ENCODE measurements around the gene BCAS2. TPM values are rescaled to one million over a fixed set of nuclear protein-coding genes. Genes with fewer than 3 reads are reported as not detected.

Gene BCAS2
- total RNA-seq, 1 experiment from 2014 or later: 30.7 TPM

DNA sequence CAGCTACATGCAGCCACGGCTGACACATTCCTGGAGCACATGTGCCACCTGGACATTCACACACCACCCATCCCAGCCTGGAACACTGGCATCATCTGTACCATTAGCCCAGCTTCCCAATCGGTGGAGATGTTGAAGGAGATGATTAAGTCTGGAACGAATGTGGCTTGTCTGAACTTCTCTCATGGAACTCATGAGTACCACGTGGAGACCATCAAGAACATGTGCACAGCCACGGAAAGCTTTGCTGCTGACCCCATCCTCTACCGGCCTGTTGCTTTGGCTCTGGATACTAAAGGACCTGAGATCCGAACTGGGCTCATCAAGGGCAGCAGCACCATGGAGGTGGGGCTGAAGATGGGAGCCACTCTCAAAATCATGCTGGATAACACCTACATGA, 45.4 kb downstream of the BCAS2 start:
- no peak for DNase-seq
- CTCF ChIA-PET: no interaction called here
- BruUV-seq (replicated peaks): no TSS peak
- no peaks in the 10 kb centered on the region for H3K36me3 Mint-ChIP-seq (ENCODE audit: insufficient read depth, unreplicated experiment)
- H3K4me3 Mint-ChIP-seq (ENCODE audit: low read depth, unreplicated experiment): no peak overlapping the region
- intact Hi-C loops (cut with micrococcal nuclease; ENCODE audit: unreplicated experiment): no loop called here
- H3K4me1 Mint-ChIP-seq (ENCODE audit: low read depth, unreplicated experiment): peaks cover 20% of the 10 kb centered on the region
- TF ChIP-seq, protein P1, sequence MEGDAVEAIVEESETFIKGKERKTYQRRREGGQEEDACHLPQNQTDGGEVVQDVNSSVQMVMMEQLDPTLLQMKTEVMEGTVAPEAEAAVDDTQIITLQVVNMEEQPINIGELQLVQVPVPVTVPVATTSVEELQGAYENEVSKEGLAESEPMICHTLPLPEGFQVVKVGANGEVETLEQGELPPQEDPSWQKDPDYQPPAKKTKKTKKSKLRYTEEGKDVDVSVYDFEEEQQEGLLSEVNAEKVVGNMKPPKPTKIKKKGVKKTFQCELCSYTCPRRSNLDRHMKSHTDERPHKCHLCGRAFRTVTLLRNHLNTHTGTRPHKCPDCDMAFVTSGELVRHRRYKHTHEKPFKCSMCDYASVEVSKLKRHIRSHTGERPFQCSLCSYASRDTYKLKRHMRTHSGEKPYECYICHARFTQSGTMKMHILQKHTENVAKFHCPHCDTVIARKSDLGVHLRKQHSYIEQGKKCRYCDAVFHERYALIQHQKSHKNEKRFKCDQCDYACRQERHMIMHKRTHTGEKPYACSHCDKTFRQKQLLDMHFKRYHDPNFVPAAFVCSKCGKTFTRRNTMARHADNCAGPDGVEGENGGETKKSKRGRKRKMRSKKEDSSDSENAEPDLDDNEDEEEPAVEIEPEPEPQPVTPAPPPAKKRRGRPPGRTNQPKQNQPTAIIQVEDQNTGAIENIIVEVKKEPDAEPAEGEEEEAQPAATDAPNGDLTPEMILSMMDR (IDR thresholded peaks at IDR 0.05; ENCODE audit: unreplicated experiment): no peak
- H3K27ac Mint-ChIP-seq (ENCODE audit: unreplicated experiment): no peak overlapping the region
- no peaks in the 10 kb centered on the region for H3K9me3 Mint-ChIP-seq (ENCODE audit: low read depth, unreplicated experiment)
- H3K27me3 Mint-ChIP-seq (ENCODE audit: unreplicated experiment): no peaks in the 10 kb centered on the region

DNA sequence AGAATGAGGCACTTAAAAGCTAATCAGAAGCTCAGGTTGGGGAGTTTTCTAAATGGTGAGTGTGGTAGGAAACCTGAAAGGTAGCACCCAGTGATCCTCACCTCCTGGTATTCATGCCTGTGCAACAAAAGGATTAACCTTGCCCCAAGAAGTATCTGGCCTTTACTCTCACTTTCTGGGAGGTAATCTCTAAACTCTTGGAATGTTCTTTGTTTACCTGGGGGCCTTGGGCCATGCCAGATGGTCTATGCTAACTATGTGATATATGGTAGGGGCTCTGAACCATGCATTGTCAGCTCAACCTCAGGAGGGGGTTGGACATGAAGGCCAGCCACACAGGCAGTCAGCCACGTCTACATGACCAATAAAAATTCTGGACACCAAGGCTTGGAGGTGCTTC, 46.0 kb downstream of the BCAS2 start:
- Mint-ChIP-seq H3K27me3 (ENCODE audit: unreplicated experiment) (no peaks in the 10 kb centered on the region), H3K36me3 (ENCODE audit: insufficient read depth, unreplicated experiment) (no peaks in the 10 kb centered on the region), H3K27ac (ENCODE audit: unreplicated experiment) (no peak overlapping the region), H3K4me1 (ENCODE audit: low read depth, unreplicated experiment) (peaks cover 14% of the 10 kb centered on the region), H3K4me3 (ENCODE audit: low read depth, unreplicated experiment) (no peak overlapping the region), H3K9me3 (ENCODE audit: low read depth, unreplicated experiment) (no peaks in the 10 kb centered on the region)
- CTCF ChIA-PET: no interaction called here
- intact Hi-C loops (cut with micrococcal nuclease; ENCODE audit: unreplicated experiment): no loop called here
- DNase-seq: no peak
- TF ChIP-seq, protein P1 (IDR thresholded peaks at IDR 0.05; ENCODE audit: unreplicated experiment): no peak
- BruUV-seq (replicated peaks): no TSS peak

DNA sequence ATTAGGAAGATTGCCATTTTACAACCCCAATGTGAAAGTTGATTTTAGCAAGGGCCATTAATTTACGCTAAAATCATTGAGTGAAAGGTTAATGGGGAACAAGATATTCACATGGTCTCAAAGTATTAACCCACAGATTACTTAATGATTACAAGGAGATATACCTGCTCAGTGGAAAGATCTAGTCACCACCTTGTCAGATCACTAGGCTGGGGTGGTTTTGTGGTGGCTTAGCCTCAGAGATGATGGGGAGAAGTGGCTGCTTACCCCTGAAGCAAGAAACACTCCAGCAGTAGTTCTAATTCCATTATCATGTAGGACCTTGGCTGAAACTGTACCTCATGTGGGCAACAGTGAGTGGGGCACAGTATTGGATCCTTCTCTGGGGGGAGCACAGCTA, 50.3 kb downstream of the BCAS2 start:
- H3K27me3 Mint-ChIP-seq (ENCODE audit: unreplicated experiment): no peaks in the 10 kb centered on the region
- TF ChIP-seq, protein P1 (IDR thresholded peaks at IDR 0.05; ENCODE audit: unreplicated experiment): no peak
- DNase-seq: no peak
- no peak overlapping the region for H3K27ac Mint-ChIP-seq (ENCODE audit: unreplicated experiment)
- no TSS peak for BruUV-seq (replicated peaks)
- no peak overlapping the region for H3K4me3 Mint-ChIP-seq (ENCODE audit: low read depth, unreplicated experiment)
- H3K4me1 Mint-ChIP-seq (ENCODE audit: low read depth, unreplicated experiment): peaks cover 8% of the 10 kb centered on the region
- intact Hi-C loops (cut with micrococcal nuclease; ENCODE audit: unreplicated experiment): no loop called here
- no peaks in the 10 kb centered on the region for H3K9me3 Mint-ChIP-seq (ENCODE audit: low read depth, unreplicated experiment)
- no peaks in the 10 kb centered on the region for H3K36me3 Mint-ChIP-seq (ENCODE audit: insufficient read depth, unreplicated experiment)
- CTCF ChIA-PET: no interaction called here

DNA sequence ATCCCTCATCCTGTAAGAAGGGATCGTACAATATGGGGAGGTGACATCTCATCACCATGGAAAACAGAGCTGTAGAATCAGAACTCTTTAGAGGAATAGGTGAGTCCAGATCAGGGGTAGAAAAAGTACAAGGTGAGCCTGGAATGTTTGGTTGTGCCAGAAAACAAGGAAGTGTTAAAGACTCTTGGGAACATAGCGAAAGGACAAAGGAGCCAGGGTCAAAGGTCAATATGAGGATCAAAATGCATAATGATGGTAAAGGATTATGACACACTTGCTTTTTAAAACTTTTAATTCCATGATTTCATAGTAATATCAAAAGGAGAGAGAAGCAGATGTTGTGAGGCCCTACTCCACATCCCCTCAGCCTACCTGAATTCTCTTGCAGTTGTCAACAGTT, 51.2 kb downstream of the BCAS2 start:
- H3K4me1 Mint-ChIP-seq (ENCODE audit: low read depth, unreplicated experiment): peaks cover 8% of the 10 kb centered on the region
- intact Hi-C loops (cut with micrococcal nuclease; ENCODE audit: unreplicated experiment): no loop called here
- H3K27me3 Mint-ChIP-seq (ENCODE audit: unreplicated experiment): no peaks in the 10 kb centered on the region
- H3K4me3 Mint-ChIP-seq (ENCODE audit: low read depth, unreplicated experiment): no peak overlapping the region
- H3K9me3 Mint-ChIP-seq (ENCODE audit: low read depth, unreplicated experiment): no peaks in the 10 kb centered on the region
- TF ChIP-seq, protein P1 (IDR thresholded peaks at IDR 0.05; ENCODE audit: unreplicated experiment): no peak
- no peaks in the 10 kb centered on the region for H3K36me3 Mint-ChIP-seq (ENCODE audit: insufficient read depth, unreplicated experiment)
- DNase-seq: no peak
- CTCF ChIA-PET: no interaction called here
- no peak overlapping the region for H3K27ac Mint-ChIP-seq (ENCODE audit: unreplicated experiment)
- no TSS peak for BruUV-seq (replicated peaks)
